ENCODE data around the gene UGT1A10.

Gene UGT1A10

GRCh38 chr2:233650981-233651380, 14.7 kb downstream of the UGT1A10 start:
- H3K4me3 ChIP-seq (replicated peaks; ENCODE audit: insufficient read depth, low read length), result no peak overlapping the region
- no peaks in the 10 kb centered on the region for H3K27me3 ChIP-seq (ENCODE audit: insufficient read depth, poor library complexity, severe bottlenecking)
- H3K27ac ChIP-seq (replicated peaks), result no peak overlapping the region
- TF ChIP-seq POLR2AphosphoS5 (IDR thresholded peaks at IDR 0.05; ENCODE audit: low read depth) (no peak), REST (IDR thresholded peaks at IDR 0.05; ENCODE audit: insufficient replicate concordance, low read depth) (no peak), SPI1 (IDR thresholded peaks at IDR 0.05; ENCODE audit: borderline replicate concordance, low read depth) (no peak), GABPA (IDR thresholded peaks at IDR 0.05; ENCODE audit: low read depth) (no peak)
- TF ChIP-seq, protein P1, sequence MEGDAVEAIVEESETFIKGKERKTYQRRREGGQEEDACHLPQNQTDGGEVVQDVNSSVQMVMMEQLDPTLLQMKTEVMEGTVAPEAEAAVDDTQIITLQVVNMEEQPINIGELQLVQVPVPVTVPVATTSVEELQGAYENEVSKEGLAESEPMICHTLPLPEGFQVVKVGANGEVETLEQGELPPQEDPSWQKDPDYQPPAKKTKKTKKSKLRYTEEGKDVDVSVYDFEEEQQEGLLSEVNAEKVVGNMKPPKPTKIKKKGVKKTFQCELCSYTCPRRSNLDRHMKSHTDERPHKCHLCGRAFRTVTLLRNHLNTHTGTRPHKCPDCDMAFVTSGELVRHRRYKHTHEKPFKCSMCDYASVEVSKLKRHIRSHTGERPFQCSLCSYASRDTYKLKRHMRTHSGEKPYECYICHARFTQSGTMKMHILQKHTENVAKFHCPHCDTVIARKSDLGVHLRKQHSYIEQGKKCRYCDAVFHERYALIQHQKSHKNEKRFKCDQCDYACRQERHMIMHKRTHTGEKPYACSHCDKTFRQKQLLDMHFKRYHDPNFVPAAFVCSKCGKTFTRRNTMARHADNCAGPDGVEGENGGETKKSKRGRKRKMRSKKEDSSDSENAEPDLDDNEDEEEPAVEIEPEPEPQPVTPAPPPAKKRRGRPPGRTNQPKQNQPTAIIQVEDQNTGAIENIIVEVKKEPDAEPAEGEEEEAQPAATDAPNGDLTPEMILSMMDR (IDR thresholded peaks at IDR 0.05; ENCODE audit: insufficient read depth, low read length), result no peak
- DNase-seq (ENCODE audit: low read depth in 1 of 2, low spot score in 1 of 2), result no peak

GRCh38 chr2:233651430-233651829, 15.2 kb downstream of the UGT1A10 start:
- TF ChIP-seq GABPA (IDR thresholded peaks at IDR 0.05; ENCODE audit: low read depth) (no peak), POLR2AphosphoS5 (IDR thresholded peaks at IDR 0.05; ENCODE audit: low read depth) (no peak), REST (IDR thresholded peaks at IDR 0.05; ENCODE audit: insufficient replicate concordance, low read depth) (no peak), SPI1 (IDR thresholded peaks at IDR 0.05; ENCODE audit: borderline replicate concordance, low read depth) (no peak)
- TF ChIP-seq, protein P1 (IDR thresholded peaks at IDR 0.05; ENCODE audit: insufficient read depth, low read length), result no peak
- DNase-seq (ENCODE audit: low read depth in 1 of 2, low spot score in 1 of 2), result no peak
- no peak overlapping the region for H3K27ac ChIP-seq (replicated peaks)
- no peak overlapping the region for H3K4me3 ChIP-seq (replicated peaks; ENCODE audit: insufficient read depth, low read length)
- no peaks in the 10 kb centered on the region for H3K27me3 ChIP-seq (ENCODE audit: insufficient read depth, poor library complexity, severe bottlenecking)

DNA sequence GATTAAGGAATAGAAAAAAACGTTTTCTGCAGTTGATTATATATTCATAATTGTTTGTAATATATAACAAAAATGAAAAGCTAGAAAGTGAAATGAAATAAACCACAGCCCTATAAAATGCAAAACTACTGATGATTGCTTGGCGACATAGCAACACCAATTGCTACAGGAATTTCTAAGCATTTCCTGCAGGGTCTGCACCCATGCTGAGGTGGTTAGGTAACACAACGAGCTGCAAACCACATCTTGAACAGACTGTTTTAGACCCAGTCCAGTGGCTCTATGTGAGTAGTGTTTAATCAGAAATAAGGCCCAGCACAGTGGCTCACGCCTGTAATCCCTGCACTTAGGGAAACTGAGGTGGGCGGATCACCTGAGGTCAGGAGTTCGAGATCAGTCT, 18.3 kb downstream of the UGT1A10 start:
- Histone ChIP-seq H3K27ac (replicated peaks) (no peak overlapping the region), H3K4me3 (replicated peaks; ENCODE audit: insufficient read depth, low read length) (no peak overlapping the region), H3K27me3 (ENCODE audit: insufficient read depth, poor library complexity, severe bottlenecking) (no peaks in the 10 kb centered on the region)
- no peak for TF ChIP-seq GABPA (IDR thresholded peaks at IDR 0.05; ENCODE audit: low read depth)
- no peak for TF ChIP-seq POLR2AphosphoS5 (IDR thresholded peaks at IDR 0.05; ENCODE audit: low read depth)
- no peak for TF ChIP-seq REST (IDR thresholded peaks at IDR 0.05; ENCODE audit: insufficient replicate concordance, low read depth)
- no peak for TF ChIP-seq SPI1 (IDR thresholded peaks at IDR 0.05; ENCODE audit: borderline replicate concordance, low read depth)
- TF ChIP-seq, protein P1 (IDR thresholded peaks at IDR 0.05; ENCODE audit: insufficient read depth, low read length), result no peak
- DNase-seq (ENCODE audit: low read depth in 1 of 2, low spot score in 1 of 2), result no peak

Measured in HL-60 (cell line).